Psoas muscle (tissue), 8 donors: ENCODE results near the gene PHF3. TPM values are rescaled to one million over a fixed set of nuclear protein-coding genes. Genes with fewer than 3 reads are reported as not detected.

Experiments used
- ATAC-seq, 4 donors: fragments of 200-7000 bp; cut with Tn5 transposase; one replicate each; pipeline ENCODE4 v1.9.1; 2020; ENCODE audit warnings: moderate library complexity in 3 of 4, mild to moderate bottlenecking in 2 of 4
- DNase-seq, 2 donors: peaks; one replicate each; pipeline ENCODE4 v3.0.0-alpha.2; 2020
- H3K27ac ChIP-seq: fragments of 200-600 bp; one replicate; pipeline ENCODE4 v1.8.0; 2022
- H3K27me3 ChIP-seq, 3 donors: fragments of 200-600 bp in 1 of 3; one replicate each; pipeline versions ENCODE4 v1.6.1 to v1.8.0; 2013 to 2022; ENCODE audit warnings: low read length in 2 of 3, mild to moderate bottlenecking in 2 of 3, moderate library complexity in 1 of 3; ENCODE audit not compliant: insufficient read depth in 3 of 3
- H3K36me3 ChIP-seq, 2 donors: fragments of 200-600 bp in 1 of 2; one replicate each; pipeline versions ENCODE4 v1.6.1 to v1.8.0; 2013 to 2022; ENCODE audit warnings: low read depth in 1 of 2, mild to moderate bottlenecking in 1 of 2, moderate library complexity in 1 of 2; ENCODE audit not compliant: insufficient read depth in 1 of 2
- H3K4me1 ChIP-seq: fragments of 200-600 bp; one replicate; pipeline ENCODE4 v1.8.0; 2022
- H3K4me3 ChIP-seq: fragments of 200-600 bp; one replicate; pipeline ENCODE4 v1.8.0; 2022; ENCODE audit warnings: mild to moderate bottlenecking
- H3K9me3 ChIP-seq: fragments of 200-600 bp; one replicate; pipeline ENCODE4 v1.8.0; 2022
- CTCF ChIP-seq: fragments of 200-600 bp; IDR thresholded peaks from one replicate; pipeline ENCODE4 v1.8.0; 2022; ENCODE audit warnings: antibody characterized with exemption
- WGBS, 3 donors: extraction: QIAGEN DNeasy Blood & Tissue Kit; methylation state at CpG; one replicate each; pipeline versions ENCODE4 v1.1.6 to v1.1.7; 2013; 5-methylcytosine and 5-hydroxymethylcytosine counted together
- intact Hi-C, 2 donors: fragments of 100-400 bp; cut with DNase I; formaldehyde crosslinking; loops; one replicate each; pipeline versions ENCODE4 v1.11.0 to v1.14.2; 2022
- polyA plus RNA-seq, 3 donors: library from polyadenylated mRNA; stranded (reverse); fragments of 200-250 nt; gene quantifications; one replicate each; pipeline ENCODE4 v1.2.3, GENCODE V29; 2013
- total RNA-seq, 4 donors: library from RNA; stranded (reverse); fragmentation: NEBNext Ultra II Directional in 2 of 4; extraction: Animal tissue kit (Norgen Biotek cat#: 25700) in 2 of 4; gene quantifications; one replicate each; pipeline versions ENCODE4 v1.2.1 to v1.2.4, GENCODE V29; 2021 to 2023
- donor health status: healthy with polysubstance abuse.
- donor health status: DM: no; HTN: no; CAD: no; lungs with moderate emphysema.
- donor health status: Bipolar disorder and iron deficiency.
- donor health status: healthy.
- donor health status: DM: yes; HTN: yes; CAD: no.
- donor health status: DM: no; HTN: no; CAD: no.
- donor health status: DM: no; HTN: no; CAD: no.
- donor health status: DM: yes; HTN: yes; CAD: no.

Gene PHF3
- total and polyA plus RNA-seq, 7 donors, result 4.9 to 38.6 (median 24.0) TPM

GRCh38 chr6:63630466-63630865, 5.1 kb upstream of the PHF3 start:
- no peak overlapping the region for H3K27ac ChIP-seq
- no peaks in the 10 kb centered on the region for H3K27me3 ChIP-seq
- no peaks in the 10 kb centered on the region for H3K9me3 ChIP-seq
- no peaks in the 10 kb centered on the region for H3K4me1 ChIP-seq
- WGBS, 3 donors, result 69 to 88% (median 85%) methylated on average over 1 of the region's 1 CpG
- intact Hi-C loops, result no loop called here
- no peaks in the 10 kb centered on the region for H3K36me3 ChIP-seq
- DNase-seq (no peak), ATAC-seq (no peak)
- TF ChIP-seq CTCF, result no peak
- no peak overlapping the region for H3K4me3 ChIP-seq

GRCh38 chr6:63634630-63635029, 972 bp upstream of the PHF3 start:
- DNase-seq (no peak), ATAC-seq (no peak)
- WGBS, 3 donors, result 38 to 44% (median 41%) methylated on average over 2 of the region's 2 CpGs
- Histone ChIP-seq H3K27ac (peak overlapping the region; percentile 95), H3K4me1 (peaks cover 24% of the 10 kb centered on the region), H3K27me3 (no peaks in the 10 kb centered on the region), H3K36me3 (no peaks in the 10 kb centered on the region), H3K9me3 (no peaks in the 10 kb centered on the region), H3K4me3 (peak overlapping the region; percentile 93)
- intact Hi-C loops, result loop anchor here in 1 of 2 donors (5.0 kb wide), 1 partner anchor 62 kb away; the partner anchor contains the start of genes LOC128125822 and PTP4A1
- TF ChIP-seq CTCF, result no peak

GRCh38 chr6:63635215-63635587, 401 bp upstream of the PHF3 start:
- intact Hi-C loops, result loop anchor here in 1 of 2 donors (5.0 kb wide), 1 partner anchor 63 kb away; the partner anchor contains the start of genes LOC128125822 and PTP4A1
- Histone ChIP-seq H3K4me3 (peak overlapping the region; percentile 93), H3K36me3 (no peaks in the 10 kb centered on the region), H3K27ac (peak overlapping the region; percentile 95), H3K9me3 (no peaks in the 10 kb centered on the region), H3K27me3 (no peaks in the 10 kb centered on the region), H3K4me1 (peaks cover 30% of the 10 kb centered on the region)
- WGBS, 3 donors, result 1 to 2% (median 1%) methylated on average over 5 of the region's 5 CpGs
- no peak for DNase-seq
- no peak for ATAC-seq
- no peak for TF ChIP-seq CTCF

GRCh38 chr6:63636518-63637021, 968 bp downstream of the PHF3 start:
- peak overlapping the region; percentile 95 for H3K27ac ChIP-seq
- H3K4me3 ChIP-seq, result peak overlapping the region; percentile 93
- H3K36me3 ChIP-seq, result no peaks in the 10 kb centered on the region
- peaks cover 39% of the 10 kb centered on the region for H3K4me1 ChIP-seq
- intact Hi-C loops, result loop anchor here in 1 of 2 donors (5.0 kb wide), 1 partner anchor 64 kb away; the partner anchor contains the start of genes LOC128125822 and PTP4A1
- 0 to 1% (median 0%) methylated on average over 17 to 23 of the region's 23 CpGs for WGBS, 3 donors
- ATAC-seq (peak in 1 of 4 donors; percentile 14), DNase-seq (peak; percentile 30 to 55)
- no peaks in the 10 kb centered on the region for H3K9me3 ChIP-seq
- TF ChIP-seq CTCF, result no peak
- no peaks in the 10 kb centered on the region for H3K27me3 ChIP-seq
